GM12892 (cell line): Measurements from ENCODE around the gene CNTN4.

ENCODE experiments used
- DNase-seq: peaks from one replicate; pipeline ENCODE4 v3.0.0; 2011; ENCODE audit not compliant: insufficient read length
- FAIRE-seq: peaks from 2 replicates; lab custom pipeline; 2011; peaks lifted over from hg19 to GRCh38; lab: Jason Lieb, UNC
- POLR2A ChIP-seq: IDR thresholded peaks from 2 replicates; pipeline ENCODE4 v1.6.1; 2011; ENCODE audit warnings: low read depth, low read length, control low read depth
- POLR2AphosphoS5 ChIP-seq: IDR thresholded peaks from 2 replicates; pipeline ENCODE4 v1.6.1; 2011; ENCODE audit warnings: low read depth, low read length, control low read depth
- TAF1 ChIP-seq: IDR thresholded peaks from 2 replicates; pipeline ENCODE4 v1.6.1; 2011; ENCODE audit warnings: low read depth, mild to moderate bottlenecking, control low read depth, low read length, borderline replicate concordance

Gene CNTN4

DNA sequence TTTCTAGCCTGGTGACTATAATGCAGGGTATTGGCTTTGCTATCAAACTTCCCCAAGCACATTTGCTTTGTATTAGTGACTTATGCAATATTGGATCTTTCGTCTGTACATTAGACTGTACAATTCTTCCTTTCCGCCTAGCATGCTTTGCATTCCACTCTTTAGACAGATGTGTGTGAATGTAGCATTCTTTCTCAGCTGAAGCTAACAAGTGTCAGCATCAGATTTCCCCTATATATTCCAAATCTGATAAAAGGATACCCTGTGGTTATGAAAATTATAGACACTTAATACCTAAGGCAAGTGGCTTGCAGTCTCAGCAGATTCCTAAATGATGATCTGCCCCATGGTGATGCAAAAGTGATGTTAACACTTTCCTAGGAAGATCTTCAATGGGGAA is 360.1 kb downstream of the CNTN4 start:
- TF ChIP-seq POLR2AphosphoS5 = no peak
- TF ChIP-seq TAF1 = no peak
- TF ChIP-seq POLR2A = no peak
- DNase-seq = no peak
- no peak for FAIRE-seq

DNA sequence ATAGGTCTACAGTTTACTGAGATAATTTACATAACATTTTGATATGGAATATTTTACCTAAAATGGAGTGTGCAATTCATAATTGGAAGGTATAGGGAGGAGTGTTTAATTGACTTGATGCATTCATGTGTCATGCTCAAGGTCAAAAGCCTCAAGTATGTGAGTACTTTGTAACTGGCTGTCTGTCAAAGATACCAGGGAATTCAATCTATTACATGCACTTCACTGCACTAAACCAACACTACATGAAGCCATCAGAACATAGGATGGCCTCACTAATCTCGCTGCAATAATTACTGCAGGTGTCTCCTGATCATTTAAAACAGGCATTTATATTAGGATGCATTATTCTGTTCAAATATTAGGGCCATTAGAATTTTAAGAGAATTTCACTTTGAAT is 367.2 kb downstream of the CNTN4 start:
- TF ChIP-seq POLR2AphosphoS5 = no peak
- no peak for TF ChIP-seq TAF1
- no peak for TF ChIP-seq POLR2A
- FAIRE-seq = no peak
- no peak for DNase-seq

- no peak for FAIRE-seq
- DNase-seq = no peak
- no peak for TF ChIP-seq POLR2AphosphoS5
- no peak for TF ChIP-seq POLR2A
- TF ChIP-seq TAF1 = no peak
Observed at GRCh38 chr3:2468816-2469215, 370.1 kb downstream of the CNTN4 start.

DNA sequence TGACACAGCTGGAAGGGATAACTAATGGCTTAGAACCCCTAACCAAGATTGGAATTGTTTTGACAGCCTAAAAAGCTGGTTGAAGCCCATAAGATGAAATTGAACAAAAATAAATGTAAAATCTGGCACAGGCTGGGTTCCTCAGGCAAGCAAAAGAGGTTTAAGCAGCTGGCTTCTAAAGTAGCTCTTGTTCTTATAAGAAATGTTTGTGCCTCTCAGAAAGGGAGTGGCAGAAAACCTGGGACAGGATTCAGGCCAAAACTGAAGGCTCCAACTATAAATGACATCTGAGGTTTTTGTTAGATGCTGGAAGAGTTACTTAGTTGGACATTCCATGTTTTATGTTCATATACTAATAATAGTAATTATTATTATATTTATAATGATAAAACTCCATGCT is 378.3 kb downstream of the CNTN4 start:
- TF ChIP-seq POLR2A (no peak), POLR2AphosphoS5 (no peak), TAF1 (no peak)
- DNase-seq = no peak
- no peak for FAIRE-seq

- FAIRE-seq (no peak), DNase-seq (no peak)
- no peak for TF ChIP-seq POLR2A
- TF ChIP-seq TAF1 = no peak
- TF ChIP-seq POLR2AphosphoS5 = no peak
Observed at GRCh38 chr3:2477620-2478019, 379.0 kb downstream of the CNTN4 start.

DNA sequence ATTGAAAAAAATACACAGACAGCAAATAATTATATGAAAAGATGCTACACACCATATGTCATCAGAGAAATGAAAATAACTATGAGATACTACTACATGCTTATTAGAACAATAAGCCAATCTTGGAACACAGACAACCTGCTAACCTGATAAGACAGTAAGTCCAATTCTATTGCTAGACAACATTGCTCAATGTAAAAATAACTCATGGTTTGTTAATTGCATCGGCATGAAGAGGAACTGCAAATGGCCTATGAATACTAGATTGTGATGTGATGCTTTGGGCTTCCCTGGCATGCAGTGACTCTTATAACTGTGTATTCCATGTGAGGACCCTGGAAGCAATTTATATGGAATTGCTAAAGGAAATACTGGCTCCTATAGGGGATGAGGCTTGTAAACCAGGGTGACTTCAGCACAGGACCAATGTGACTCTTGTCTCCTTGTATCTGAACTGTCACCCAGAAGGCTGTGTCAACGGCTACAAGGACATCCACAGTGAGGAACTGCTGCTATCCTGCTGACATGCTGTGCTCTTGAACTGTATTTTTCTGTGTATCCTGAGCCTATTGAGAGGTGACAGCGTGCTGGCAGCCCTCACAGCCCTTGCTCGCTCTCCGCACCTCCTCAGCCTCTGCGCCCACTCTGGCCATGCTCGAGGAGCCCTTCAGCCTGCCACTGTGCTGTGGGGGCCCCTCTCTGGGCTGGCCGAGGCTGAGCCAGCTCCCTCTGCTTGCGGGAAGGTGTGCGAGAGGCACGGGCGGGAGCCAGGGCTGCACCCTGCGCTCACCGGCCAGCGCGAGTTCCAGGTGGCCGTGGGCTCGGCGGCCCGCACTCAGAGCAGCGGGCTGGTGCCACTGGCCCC is 385.7 kb downstream of the CNTN4 start:
- FAIRE-seq (no peak), DNase-seq (no peak)
- TF ChIP-seq POLR2AphosphoS5 (no peak), TAF1 (no peak), POLR2A (no peak)

DNA sequence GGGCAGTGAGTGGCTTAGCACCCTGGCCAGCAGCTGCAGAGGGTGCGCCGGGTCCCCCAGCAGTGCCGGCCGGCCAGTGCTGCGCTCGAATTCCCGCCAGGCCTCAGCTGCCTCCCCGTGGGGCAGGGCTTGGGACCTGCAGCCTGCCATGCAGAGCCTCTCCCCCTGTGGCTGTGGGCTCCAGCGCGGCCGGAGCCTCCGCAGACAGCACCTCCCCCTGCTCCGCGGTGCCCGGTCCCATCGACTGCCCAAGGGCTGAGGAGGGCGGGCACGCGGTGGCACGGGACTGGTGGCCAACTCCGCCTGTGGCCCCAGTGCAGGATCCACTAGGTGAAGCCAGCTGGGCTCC is 386.3 kb downstream of the CNTN4 start:
- FAIRE-seq (no peak), DNase-seq (no peak)
- TF ChIP-seq TAF1 (no peak), POLR2AphosphoS5 (no peak), POLR2A (no peak)

DNA sequence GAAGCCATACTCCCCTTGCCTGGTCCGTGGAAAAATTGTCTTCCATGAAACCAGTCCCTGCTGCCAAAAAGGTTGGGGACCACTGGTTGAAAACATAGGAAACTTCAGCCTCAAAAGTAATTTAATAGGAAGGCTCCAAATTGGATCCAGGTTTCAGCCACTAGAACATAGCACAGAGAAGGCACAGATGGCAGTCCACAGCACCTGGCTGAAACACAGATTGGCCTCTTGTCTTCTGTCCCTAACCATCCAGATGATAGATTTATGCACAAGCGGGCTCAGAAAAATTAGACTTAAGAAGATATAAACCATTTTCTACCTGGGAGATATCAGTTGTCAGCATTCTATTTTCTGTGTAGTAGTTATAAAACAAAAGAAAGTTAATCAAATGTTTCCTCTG is 397.1 kb downstream of the CNTN4 start:
- no peak for DNase-seq
- no peak for TF ChIP-seq POLR2AphosphoS5
- TF ChIP-seq TAF1 = no peak
- no peak for TF ChIP-seq POLR2A
- no peak for FAIRE-seq

DNA sequence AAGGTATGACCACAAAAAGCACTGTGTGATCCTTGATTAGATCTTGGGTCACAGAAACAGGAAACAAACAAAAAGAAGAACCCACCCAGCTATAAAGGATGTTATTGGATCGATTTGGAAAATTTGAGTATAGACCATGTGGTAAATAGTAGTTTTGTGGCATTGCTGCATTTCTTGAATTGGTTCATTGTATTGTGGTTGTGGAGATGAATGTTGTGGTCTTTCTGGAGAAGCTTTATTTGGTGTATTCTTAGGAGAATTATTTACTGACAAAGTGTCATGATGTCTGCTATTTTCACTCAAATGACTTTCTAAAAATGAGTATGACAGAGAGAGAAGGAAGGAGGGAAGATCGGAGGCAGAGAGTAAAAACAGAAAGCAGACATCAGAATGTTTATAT is 406.2 kb downstream of the CNTN4 start:
- FAIRE-seq (no peak), DNase-seq (no peak)
- TF ChIP-seq TAF1 (no peak), POLR2A (no peak), POLR2AphosphoS5 (no peak)

GRCh38 chr3:2506776-2507175 is 408.1 kb downstream of the CNTN4 start:
- FAIRE-seq (no peak), DNase-seq (no peak)
- TF ChIP-seq POLR2AphosphoS5 = no peak
- TF ChIP-seq TAF1 = no peak
- TF ChIP-seq POLR2A = no peak

DNA sequence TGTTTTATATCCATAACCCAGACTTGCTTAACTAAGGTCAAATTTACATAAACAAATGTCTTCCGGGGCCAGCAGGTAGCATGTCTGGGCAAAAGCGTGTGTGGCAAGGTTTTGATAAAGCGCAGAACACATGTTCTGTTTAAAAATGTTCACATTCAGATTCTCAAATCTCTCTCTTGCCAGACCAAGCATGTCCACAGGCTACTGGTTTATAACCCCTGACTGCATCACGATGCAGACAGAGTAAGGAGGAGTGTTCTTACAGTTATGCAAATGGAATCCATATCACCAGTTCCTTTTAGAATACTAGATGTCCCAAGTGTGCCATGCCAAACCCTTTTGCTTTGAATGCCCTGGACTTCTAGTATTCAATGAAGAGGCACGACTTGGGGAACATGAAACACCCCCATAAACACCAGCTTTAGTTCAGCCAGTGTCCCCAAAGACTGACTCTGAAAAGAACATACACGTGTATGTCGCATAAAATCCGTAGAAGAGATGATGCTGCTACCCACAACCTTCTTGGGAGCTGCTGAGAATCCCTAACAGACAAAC is 412.0 kb downstream of the CNTN4 start:
- FAIRE-seq = no peak

DNA sequence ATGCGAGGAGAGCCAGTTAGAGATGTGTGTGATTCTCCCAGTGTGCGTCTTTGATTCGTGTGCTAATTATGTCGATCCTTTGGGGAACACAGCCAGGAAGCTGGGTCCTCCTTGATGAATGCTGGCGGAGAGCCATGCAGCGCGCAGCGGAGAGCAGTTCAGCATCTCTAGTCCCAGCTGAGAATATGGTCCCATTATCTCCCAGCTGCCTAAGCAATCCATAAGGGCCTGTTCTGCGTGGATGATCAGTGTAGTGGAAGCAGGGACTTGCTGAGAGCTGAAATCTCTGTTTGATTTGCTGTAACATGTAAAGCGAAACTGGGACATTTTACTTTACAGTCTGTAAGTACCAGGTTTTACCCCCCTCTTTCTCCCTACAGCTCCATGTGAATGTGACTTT is 412.7 kb downstream of the CNTN4 start:
- DNase-seq (no peak), FAIRE-seq (no peak)
- TF ChIP-seq POLR2A (no peak), TAF1 (no peak), POLR2AphosphoS5 (no peak)

More for the DNA sequence above, 412.0 kb downstream of the CNTN4 start:
- no peak for TF ChIP-seq POLR2AphosphoS5
- no peak for TF ChIP-seq TAF1
- TF ChIP-seq POLR2A = no peak
- no peak for DNase-seq
